Mesenchymal stem cell (in vitro differentiated cells and primary cell): ENCODE measurements around the gene HARBI1.
A peak's percentile ranks its signal among the peaks of the same experiment; 100 is the strongest.

ENCODE experiments used
- DNase-seq: peaks from one replicate; pipeline ENCODE4 v3.0.0-alpha.2; 2013
- H2AFZ ChIP-seq: one replicate; pipeline ENCODE4 v1.6.1; 2013; ENCODE audit warnings: low read depth, mild to moderate bottlenecking, control low read depth, inconsistent platforms, low read length, moderate library complexity
- H2AK5ac ChIP-seq: 2 replicates; pipeline ENCODE4 v1.6.1; 2013; ENCODE audit warnings: low read length, moderate library complexity, mild to moderate bottlenecking, inconsistent platforms; ENCODE audit not compliant: severe bottlenecking
- H2BK120ac ChIP-seq: one replicate; pipeline ENCODE4 v1.6.1; 2013; ENCODE audit warnings: low read depth, mild to moderate bottlenecking, inconsistent platforms, low read length, moderate library complexity
- H2BK12ac ChIP-seq, 2 experiments: one replicate each; pipeline ENCODE4 v1.6.1; 2013; ENCODE audit warnings: inconsistent platforms in 2 of 2, low read length in 2 of 2, mild to moderate bottlenecking in 2 of 2, moderate library complexity in 2 of 2, control low read depth in 1 of 2
- H2BK15ac ChIP-seq: one replicate; pipeline ENCODE4 v1.6.1; 2013; ENCODE audit warnings: mild to moderate bottlenecking, low read depth, inconsistent platforms; ENCODE audit not compliant: poor library complexity, severe bottlenecking
- H2BK5ac ChIP-seq: 2 replicates; pipeline ENCODE4 v1.6.1; 2013; ENCODE audit warnings: low read depth, mild to moderate bottlenecking, low read length, control low read depth, inconsistent platforms; ENCODE audit not compliant: poor library complexity, severe bottlenecking
- H3K14ac ChIP-seq, 2 experiments: one replicate each; pipeline ENCODE4 v1.6.1; 2013; ENCODE audit warnings: inconsistent platforms in 2 of 2, low read length in 2 of 2, control low read depth in 1 of 2, mild to moderate bottlenecking in 1 of 2, moderate library complexity in 1 of 2
- H3K18ac ChIP-seq, 2 experiments: one replicate each; pipeline ENCODE4 v1.6.1; 2013; ENCODE audit warnings: inconsistent platforms in 2 of 2, low read length in 2 of 2, control low read depth in 1 of 2, low read depth in 1 of 2, mild to moderate bottlenecking in 1 of 2
- H3K23ac ChIP-seq, 2 experiments: one replicate each; pipeline ENCODE4 v1.6.1; 2013; ENCODE audit warnings: inconsistent platforms in 2 of 2, low read length in 2 of 2, mild to moderate bottlenecking in 2 of 2, moderate library complexity in 2 of 2, control low read depth in 1 of 2
- H3K27ac ChIP-seq: 2 replicates; pipeline ENCODE4 v1.5.1; 2013; ENCODE audit warnings: mild to moderate bottlenecking, moderate library complexity, low read length, control low read depth, inconsistent platforms; ENCODE audit not compliant: poor library complexity, severe bottlenecking
- H3K27me3 ChIP-seq, 2 experiments: 2 replicates each; pipeline versions ENCODE4 v1.6.1 to v1.7.0; 2013; ENCODE audit warnings: low read length in 2 of 2, mild to moderate bottlenecking in 2 of 2, moderate library complexity in 2 of 2, control low read depth in 1 of 2, inconsistent platforms in 1 of 2; ENCODE audit not compliant: control insufficient read depth in 1 of 2, insufficient read depth in 1 of 2
- H3K36me3 ChIP-seq, 2 experiments: 2 replicates each; pipeline versions ENCODE4 v1.6.1 to v1.7.0; 2013; ENCODE audit warnings: low read length in 2 of 2, control low read depth in 1 of 2, inconsistent platforms in 1 of 2, low read depth in 1 of 2, mild to moderate bottlenecking in 1 of 2; ENCODE audit not compliant: insufficient read depth in 2 of 2, control insufficient read depth in 1 of 2
- H3K4ac ChIP-seq, 2 experiments: one replicate each; pipeline ENCODE4 v1.6.1; 2013; ENCODE audit warnings: inconsistent platforms in 2 of 2, low read length in 2 of 2, mild to moderate bottlenecking in 2 of 2, moderate library complexity in 2 of 2, control low read depth in 1 of 2, low read depth in 1 of 2
- H3K4me1 ChIP-seq: 2 replicates; pipeline ENCODE4 v1.6.1; 2013; ENCODE audit warnings: low read depth, low read length, control low read depth; ENCODE audit not compliant: control insufficient read depth, insufficient read depth
- H3K4me2 ChIP-seq: 2 replicates; pipeline ENCODE4 v1.6.1; 2013; ENCODE audit warnings: low read length, mild to moderate bottlenecking, inconsistent platforms; ENCODE audit not compliant: poor library complexity, severe bottlenecking
- H3K4me3 ChIP-seq, 2 experiments: 2 replicates each; pipeline versions ENCODE4 v1.5.1 to v1.7.0; 2013; ENCODE audit warnings: low read length in 2 of 2, mild to moderate bottlenecking in 2 of 2, control low read depth in 1 of 2, low read depth in 1 of 2; ENCODE audit not compliant: insufficient read depth in 1 of 2
- H3K79me1 ChIP-seq: replicated peaks from 2 replicates; pipeline ENCODE4 v1.6.1; 2013; ENCODE audit warnings: mild to moderate bottlenecking, control low read depth, low read length, inconsistent platforms; ENCODE audit not compliant: poor library complexity, severe bottlenecking
- H3K9ac ChIP-seq: 2 replicates; pipeline ENCODE4 v1.7.0; 2013; ENCODE audit warnings: mild to moderate bottlenecking, low read length, moderate library complexity
- H3K9me3 ChIP-seq: 2 replicates; pipeline ENCODE4 v1.7.0; 2013; ENCODE audit warnings: mild to moderate bottlenecking, low read length; ENCODE audit not compliant: control insufficient read depth
- H4K8ac ChIP-seq: one replicate; pipeline ENCODE4 v1.6.1; 2013; ENCODE audit warnings: inconsistent platforms, mild to moderate bottlenecking, low read length, moderate library complexity
- H4K91ac ChIP-seq: one replicate; pipeline ENCODE4 v1.6.1; 2013; ENCODE audit warnings: mild to moderate bottlenecking, low read length, inconsistent platforms
- WGBS: methylation state at CpG from one replicate; pipeline ENCODE4 v1.1.7; 2013; ENCODE audit warnings: mixed read lengths; 5-methylcytosine and 5-hydroxymethylcytosine counted together

HARBI1 gene

DNA sequence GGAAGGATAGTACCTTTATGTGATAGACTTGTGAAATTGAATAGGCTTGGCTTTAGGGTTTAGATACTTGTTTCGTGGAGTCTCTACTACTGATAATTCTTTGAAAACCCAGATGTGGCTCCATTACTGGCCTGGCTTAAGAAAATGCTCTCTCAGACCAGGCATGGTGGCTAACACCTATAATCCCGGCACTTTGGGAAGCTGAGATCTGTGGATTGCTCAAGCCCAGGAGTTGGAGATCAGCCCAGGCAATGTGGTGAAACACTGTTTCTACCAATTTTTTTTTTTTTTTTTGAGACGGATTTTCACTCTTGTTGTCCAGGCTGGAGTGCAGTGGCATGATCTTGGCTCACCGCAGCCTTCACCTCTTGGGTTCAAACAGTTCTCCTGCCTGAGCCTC is 41.2 kb upstream of the HARBI1 start:
- Histone ChIP-seq H3K79me1 (peaks cover 1% of the 10 kb centered on the region), H3K9ac (peak overlapping the region; percentile 69), H3K9me3 (no peaks in the 10 kb centered on the region), H4K8ac (no peak overlapping the region), H2BK5ac (no peak overlapping the region), H3K4ac (no peak overlapping the region), H2BK15ac (no peak overlapping the region), H3K14ac (no peak overlapping the region), H3K23ac (no peak overlapping the region), H3K18ac (no peak overlapping the region), H3K27ac (no peak overlapping the region), H3K4me2 (no peak overlapping the region), H3K36me3 (peaks cover 44 to 69% of the 10 kb centered on the region in 2 experiments), H3K4me1 (peaks cover 3% of the 10 kb centered on the region), H2BK12ac (no peak overlapping the region), H2AFZ (no peak overlapping the region), H2BK120ac (no peak overlapping the region), H2AK5ac (no peak overlapping the region), H3K4me3 (no peak overlapping the region), H3K27me3 (no peaks in the 10 kb centered on the region), H4K91ac (no peak overlapping the region)
- peak; percentile 67 for DNase-seq
- 98% methylated on average over 4 of the region's 4 CpGs for WGBS

DNA sequence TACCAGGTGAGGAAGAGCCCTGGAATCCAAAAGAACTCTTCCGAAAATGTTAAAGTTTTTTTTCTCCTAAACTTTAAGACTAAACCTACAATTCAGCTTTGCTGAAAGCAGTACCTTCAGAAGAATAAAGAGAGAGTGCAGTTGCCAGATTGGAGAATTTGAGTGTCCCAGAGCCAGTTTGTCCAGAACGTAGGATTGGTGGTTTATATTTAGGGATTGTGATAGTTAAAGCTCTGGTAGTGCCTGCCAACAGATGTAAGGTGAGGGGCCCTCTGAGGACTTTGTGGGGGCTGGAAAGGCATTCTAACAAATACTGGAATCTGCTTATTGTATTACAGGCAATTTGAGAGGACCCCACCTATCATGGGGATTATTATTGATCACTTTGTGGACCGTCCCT is 40.2 kb upstream of the HARBI1 start:
- Histone ChIP-seq H4K8ac (no peak overlapping the region), H2BK12ac (no peak overlapping the region), H4K91ac (no peak overlapping the region), H3K36me3 (peaks cover 42 to 71% of the 10 kb centered on the region in 2 experiments), H3K4me3 (no peak overlapping the region), H3K14ac (no peak overlapping the region), H3K27ac (no peak overlapping the region), H3K79me1 (no peaks in the 10 kb centered on the region), H2BK15ac (no peak overlapping the region), H2AFZ (no peak overlapping the region), H3K4me2 (no peak overlapping the region), H3K23ac (no peak overlapping the region), H3K4me1 (peaks cover 3% of the 10 kb centered on the region), H3K4ac (no peak overlapping the region), H2BK5ac (no peak overlapping the region), H3K18ac (no peak overlapping the region), H3K9ac (peak overlapping the region; percentile 69), H3K9me3 (no peaks in the 10 kb centered on the region), H3K27me3 (no peaks in the 10 kb centered on the region), H2AK5ac (no peak overlapping the region), H2BK120ac (no peak overlapping the region)
- no peak for DNase-seq
- 95% methylated on average over 3 of the region's 3 CpGs for WGBS

DNA sequence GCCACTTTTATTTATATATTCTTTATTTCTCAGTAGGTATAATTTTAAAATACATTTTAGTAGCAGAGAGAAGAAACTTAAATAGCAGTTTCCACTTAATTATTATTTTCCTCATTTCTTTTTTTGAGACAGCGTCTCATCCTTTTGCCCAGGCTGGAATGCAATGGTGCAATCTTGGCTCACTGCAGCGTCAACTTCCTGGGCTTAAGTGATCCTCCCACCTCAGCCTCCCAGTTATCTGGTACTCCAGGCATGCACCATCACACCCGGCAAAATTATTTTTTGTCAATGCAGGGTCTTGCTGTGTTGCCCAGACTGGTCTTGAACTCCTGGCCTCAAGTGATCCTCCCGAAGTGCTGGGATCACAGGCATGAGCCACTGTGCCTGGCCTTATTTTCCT is 38.6 kb upstream of the HARBI1 start:
- no peak overlapping the region for H3K4me2 ChIP-seq
- WGBS, result 98% methylated on average over 4 of the region's 4 CpGs

DNA sequence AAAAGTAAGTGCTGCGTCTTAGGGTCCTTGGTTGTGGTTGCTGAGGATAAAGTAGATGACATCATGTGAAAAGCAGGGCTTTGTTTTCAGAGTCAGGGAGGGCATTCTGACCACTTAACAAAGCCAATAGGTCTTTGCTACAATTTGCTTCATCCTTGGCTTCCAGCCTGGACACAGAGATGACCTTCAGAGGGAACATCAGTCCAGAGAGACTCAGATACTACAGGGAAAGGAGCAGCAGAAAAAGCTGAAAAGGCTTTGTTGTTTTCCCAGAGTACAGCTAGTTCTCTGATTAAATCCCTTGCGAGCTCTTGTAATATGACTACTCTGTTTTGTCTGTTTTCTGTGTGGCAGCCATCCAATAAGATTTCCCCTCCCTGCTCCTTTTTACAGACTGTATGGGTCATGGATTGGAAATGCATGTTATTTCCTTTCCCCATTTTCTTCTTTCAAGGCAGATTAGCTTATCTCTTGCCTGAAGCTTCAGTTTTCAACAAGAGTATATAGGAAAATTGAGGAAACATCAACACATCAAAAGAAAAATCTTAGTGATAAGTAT is 32.2 kb upstream of the HARBI1 start:
- H2AFZ ChIP-seq, result no peak overlapping the region
- no peaks in the 10 kb centered on the region for H3K27me3 ChIP-seq
- H3K36me3 ChIP-seq, result peaks cover 26 to 82% of the 10 kb centered on the region in 2 experiments
- H3K4me3 ChIP-seq, result peak overlapping the region in 1 of 2 experiments; percentile 0
- no peak overlapping the region for H2BK5ac ChIP-seq
- H3K9me3 ChIP-seq, result no peaks in the 10 kb centered on the region
- DNase-seq, result peak; percentile 93
- H3K18ac ChIP-seq, result no peak overlapping the region
- H3K79me1 ChIP-seq, result no peaks in the 10 kb centered on the region
- no peak overlapping the region for H3K14ac ChIP-seq
- H3K9ac ChIP-seq, result peak overlapping the region; percentile 78
- H4K91ac ChIP-seq, result no peak overlapping the region
- H3K4me1 ChIP-seq, result peaks cover 1% of the 10 kb centered on the region
- no peak overlapping the region for H2BK15ac ChIP-seq
- no peak overlapping the region for H3K23ac ChIP-seq
- no peak overlapping the region for H3K4me2 ChIP-seq
- peak overlapping the region; percentile 67 for H3K27ac ChIP-seq
- H4K8ac ChIP-seq, result no peak overlapping the region
- H2BK120ac ChIP-seq, result no peak overlapping the region
- no peak overlapping the region for H3K4ac ChIP-seq
- no peak overlapping the region for H2BK12ac ChIP-seq
- WGBS, result 38% methylated on average over 2 of the region's 2 CpGs
- H2AK5ac ChIP-seq, result no peak overlapping the region

More for the DNA sequence above, 38.6 kb upstream of the HARBI1 start:
- H3K23ac ChIP-seq, result no peak overlapping the region
- H2AK5ac ChIP-seq, result no peak overlapping the region
- H2BK15ac ChIP-seq, result no peak overlapping the region
- no peak overlapping the region for H2BK120ac ChIP-seq
- H4K91ac ChIP-seq, result no peak overlapping the region
- H3K79me1 ChIP-seq, result no peaks in the 10 kb centered on the region
- no peak overlapping the region for H2AFZ ChIP-seq
- H3K36me3 ChIP-seq, result peaks cover 35 to 80% of the 10 kb centered on the region in 2 experiments
- H3K14ac ChIP-seq, result no peak overlapping the region
- no peak overlapping the region for H3K4me3 ChIP-seq
- H2BK5ac ChIP-seq, result no peak overlapping the region
- H3K9ac ChIP-seq, result no peak overlapping the region
- H3K9me3 ChIP-seq, result no peaks in the 10 kb centered on the region
- no peak overlapping the region for H3K18ac ChIP-seq
- H3K27me3 ChIP-seq, result no peaks in the 10 kb centered on the region
- peaks cover 2% of the 10 kb centered on the region for H3K4me1 ChIP-seq
- H3K4ac ChIP-seq, result no peak overlapping the region
- H4K8ac ChIP-seq, result no peak overlapping the region
- H3K27ac ChIP-seq, result no peak overlapping the region
- DNase-seq, result no peak
- no peak overlapping the region for H2BK12ac ChIP-seq
